GM18526 (cell line): ENCODE data around the gene GIGYF1.

Experiments
- POLR2A ChIP-seq: IDR thresholded peaks from 3 replicates; pipeline ENCODE4 v1.6.1; 2011; ENCODE audit not compliant: insufficient read length; ENCODE audit errors: extremely low read depth

The GIGYF1 gene

DNA sequence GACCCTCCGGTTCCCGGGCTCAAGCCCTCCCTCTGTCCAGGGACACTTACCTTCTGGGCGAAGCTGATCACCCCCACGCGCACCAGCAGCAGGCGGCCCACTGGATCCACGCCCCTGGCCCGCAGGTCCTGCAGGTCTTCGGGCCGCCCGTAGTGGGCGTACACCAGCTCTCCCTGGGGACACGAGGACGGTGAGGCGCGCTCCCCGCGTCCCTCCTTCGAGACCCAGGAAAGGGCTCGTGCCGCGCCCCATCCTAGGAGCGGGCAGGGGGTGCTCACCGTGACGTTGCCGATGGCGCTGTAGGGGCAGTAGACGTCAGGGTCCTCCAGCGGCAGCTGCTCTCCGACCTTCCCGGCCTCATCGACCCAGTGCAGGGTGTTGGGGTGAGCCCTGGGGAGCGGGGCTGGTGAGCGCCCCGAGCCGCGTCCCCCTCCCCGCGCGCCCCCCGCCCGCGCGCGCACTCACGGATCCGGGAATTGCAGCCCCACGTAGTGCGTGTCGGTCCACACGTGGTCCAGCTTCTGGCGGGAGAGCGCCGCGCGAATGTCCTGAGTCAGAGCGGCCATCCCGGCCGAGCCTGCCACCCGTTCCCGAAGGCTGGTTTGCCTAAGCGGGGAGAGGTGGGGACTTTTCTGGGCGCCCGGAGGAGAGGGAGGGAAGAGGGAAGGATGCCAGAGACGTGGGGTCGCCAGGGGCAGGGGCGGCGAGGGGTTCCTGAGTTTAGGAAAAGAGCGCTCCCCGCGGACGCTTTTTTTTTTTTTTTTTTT, 60.9 kb downstream of the GIGYF1 start:
- peak; percentile 21 for TF ChIP-seq POLR2A

DNA sequence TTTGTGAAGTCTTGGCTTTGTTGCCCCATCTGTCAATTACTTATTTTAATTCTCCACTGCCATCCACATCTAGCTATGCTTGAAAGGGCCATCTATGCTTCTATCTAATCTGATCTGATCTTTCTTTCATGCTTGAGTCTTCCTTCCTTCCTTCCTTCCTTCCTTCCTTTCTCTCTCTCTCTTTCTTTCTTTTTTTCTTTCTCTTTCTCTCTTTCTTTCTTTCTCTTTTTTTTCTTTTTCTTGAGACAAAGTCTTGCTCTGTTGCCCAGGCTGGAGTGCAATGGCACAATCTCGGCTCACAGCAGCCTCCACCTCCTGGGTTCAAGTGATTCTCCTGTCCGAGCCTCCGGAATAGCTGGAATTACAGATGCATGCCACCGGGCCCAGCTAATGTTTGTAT, 64.0 kb downstream of the GIGYF1 start:
- no peak for TF ChIP-seq POLR2A
